MM.1S (cell line): ENCODE data around the gene PYCARD.

Experiments
- DNase-seq: peaks from one replicate; pipeline ENCODE4 v3.0.0-alpha.2; 2015
- H2AFZ ChIP-seq: fragments of 300-600 bp; sonication (generic); 2 replicates; pipeline ENCODE4 v1.6.0; 2016; ENCODE audit warnings: antibody characterized with exemption, low read length
- H3F3A ChIP-seq: fragments of 300-600 bp; sonication (generic); 2 replicates; pipeline ENCODE4 v1.6.1; 2016; ENCODE audit warnings: mild to moderate bottlenecking, antibody characterized with exemption, low read length, moderate library complexity, mixed read lengths; ENCODE audit not compliant: insufficient read depth
- H3K27ac ChIP-seq: fragments of 300-600 bp; sonication (generic); 2 replicates; pipeline ENCODE4 v1.5.1; 2016; ENCODE audit warnings: mild to moderate bottlenecking, low read length
- H3K27me3 ChIP-seq: fragments of 300-600 bp; sonication (generic); replicated peaks from 2 replicates; pipeline ENCODE4 v1.6.0; 2016; ENCODE audit warnings: low read length; ENCODE audit not compliant: insufficient read depth
- H3K36me3 ChIP-seq: fragments of 300-600 bp; sonication (generic); replicated peaks from 2 replicates; pipeline ENCODE4 v1.6.1; 2016; ENCODE audit warnings: mild to moderate bottlenecking, low read length, mixed read lengths; ENCODE audit not compliant: insufficient read depth
- H3K4me1 ChIP-seq: fragments of 300-600 bp; sonication (generic); 2 replicates; pipeline ENCODE4 v1.6.1; 2016; ENCODE audit warnings: low read length, mixed read lengths
- H3K4me2 ChIP-seq: fragments of 300-600 bp; sonication (generic); 2 replicates; pipeline ENCODE4 v1.6.0; 2016; ENCODE audit warnings: low read depth, low read length
- H3K4me3 ChIP-seq: fragments of 300-600 bp; sonication (generic); 2 replicates; pipeline ENCODE4 v1.5.1; 2016; ENCODE audit warnings: low read length, mixed read lengths
- H3K79me2 ChIP-seq: fragments of 300-600 bp; sonication (generic); 2 replicates; pipeline ENCODE4 v1.6.1; 2016; ENCODE audit warnings: mixed run types, low read length, mixed read lengths
- H3K9ac ChIP-seq: fragments of 300-600 bp; sonication (generic); 2 replicates; pipeline ENCODE4 v1.6.1; 2016; ENCODE audit warnings: low read length, mixed read lengths
- H3K9me2 ChIP-seq: fragments of 300-600 bp; sonication (generic); replicated peaks from 2 replicates; pipeline ENCODE4 v1.6.1; 2016; ENCODE audit warnings: mild to moderate bottlenecking, low read length, mixed read lengths; ENCODE audit not compliant: insufficient read depth
- H3K9me3 ChIP-seq: fragments of 300-600 bp; sonication (generic); replicated peaks from 2 replicates; pipeline ENCODE4 v1.6.1; 2016; ENCODE audit warnings: mild to moderate bottlenecking, low read length, mixed read lengths; ENCODE audit not compliant: insufficient read depth
- H4K20me1 ChIP-seq: fragments of 300-600 bp; sonication (generic); 2 replicates; pipeline ENCODE4 v1.6.1; 2016; ENCODE audit warnings: mild to moderate bottlenecking, low read length, moderate library complexity, mixed read lengths; ENCODE audit not compliant: insufficient read depth
- EZH2 ChIP-seq: fragments of 300-600 bp; sonication (generic); optimal IDR thresholded peaks from 2 replicates; pipeline ENCODE3; 2017; ENCODE audit warnings: low read depth, mild to moderate bottlenecking, antibody characterized with exemption, low read length, mixed read lengths
- EZH2phosphoT487 ChIP-seq: fragments of 300-600 bp; sonication (generic); IDR thresholded peaks from 2 replicates; pipeline ENCODE4 v1.6.1; 2018; ENCODE audit warnings: antibody characterized with exemption, low read length
- TF ChIP-seq, protein P1 (sequence below): fragments of 300-600 bp; sonication (generic); IDR thresholded peaks from 2 replicates; pipeline ENCODE4 v1.5.1; 2016; ENCODE audit warnings: antibody characterized with exemption, low read length, mixed read lengths

Gene PYCARD

DNA sequence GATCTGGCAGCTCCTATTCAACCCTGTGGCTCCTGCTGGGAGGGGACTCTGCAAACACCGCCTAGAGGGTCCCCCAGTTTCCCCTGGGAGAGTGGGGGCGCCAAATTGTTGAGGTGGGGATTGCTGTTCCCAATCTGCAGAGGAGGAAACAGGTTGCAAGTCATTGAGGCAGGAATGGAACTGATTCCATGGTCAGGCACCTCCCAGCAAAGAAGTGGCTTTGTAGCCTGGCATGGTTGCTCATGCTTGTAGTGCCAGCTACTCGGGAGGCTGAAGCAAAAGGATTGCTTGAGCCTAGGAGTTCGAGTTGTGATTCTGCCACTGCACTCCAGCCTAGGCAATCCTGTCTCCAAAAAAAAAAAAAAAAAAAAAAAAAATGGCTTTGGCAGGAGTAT is 14.6 kb upstream of the PYCARD start:
- H3K4me3 ChIP-seq: no peak overlapping the region
- H3K9me2 ChIP-seq: no peaks in the 10 kb centered on the region
- DNase-seq: no peak
- peaks cover 30% of the 10 kb centered on the region for H3K27me3 ChIP-seq
- no peak overlapping the region for H3K9ac ChIP-seq
- no peak overlapping the region for H3K27ac ChIP-seq
- H3K36me3 ChIP-seq: no peaks in the 10 kb centered on the region
- H4K20me1 ChIP-seq: no peaks in the 10 kb centered on the region
- TF ChIP-seq, protein P1, sequence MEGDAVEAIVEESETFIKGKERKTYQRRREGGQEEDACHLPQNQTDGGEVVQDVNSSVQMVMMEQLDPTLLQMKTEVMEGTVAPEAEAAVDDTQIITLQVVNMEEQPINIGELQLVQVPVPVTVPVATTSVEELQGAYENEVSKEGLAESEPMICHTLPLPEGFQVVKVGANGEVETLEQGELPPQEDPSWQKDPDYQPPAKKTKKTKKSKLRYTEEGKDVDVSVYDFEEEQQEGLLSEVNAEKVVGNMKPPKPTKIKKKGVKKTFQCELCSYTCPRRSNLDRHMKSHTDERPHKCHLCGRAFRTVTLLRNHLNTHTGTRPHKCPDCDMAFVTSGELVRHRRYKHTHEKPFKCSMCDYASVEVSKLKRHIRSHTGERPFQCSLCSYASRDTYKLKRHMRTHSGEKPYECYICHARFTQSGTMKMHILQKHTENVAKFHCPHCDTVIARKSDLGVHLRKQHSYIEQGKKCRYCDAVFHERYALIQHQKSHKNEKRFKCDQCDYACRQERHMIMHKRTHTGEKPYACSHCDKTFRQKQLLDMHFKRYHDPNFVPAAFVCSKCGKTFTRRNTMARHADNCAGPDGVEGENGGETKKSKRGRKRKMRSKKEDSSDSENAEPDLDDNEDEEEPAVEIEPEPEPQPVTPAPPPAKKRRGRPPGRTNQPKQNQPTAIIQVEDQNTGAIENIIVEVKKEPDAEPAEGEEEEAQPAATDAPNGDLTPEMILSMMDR: no peak
- no peak for TF ChIP-seq EZH2phosphoT487
- no peak for TF ChIP-seq EZH2
- no peaks in the 10 kb centered on the region for H3F3A ChIP-seq
- peaks cover 10% of the 10 kb centered on the region for H3K4me1 ChIP-seq
- no peak overlapping the region for H3K4me2 ChIP-seq
- no peaks in the 10 kb centered on the region for H3K79me2 ChIP-seq
- no peak overlapping the region for H2AFZ ChIP-seq
- no peaks in the 10 kb centered on the region for H3K9me3 ChIP-seq

DNA sequence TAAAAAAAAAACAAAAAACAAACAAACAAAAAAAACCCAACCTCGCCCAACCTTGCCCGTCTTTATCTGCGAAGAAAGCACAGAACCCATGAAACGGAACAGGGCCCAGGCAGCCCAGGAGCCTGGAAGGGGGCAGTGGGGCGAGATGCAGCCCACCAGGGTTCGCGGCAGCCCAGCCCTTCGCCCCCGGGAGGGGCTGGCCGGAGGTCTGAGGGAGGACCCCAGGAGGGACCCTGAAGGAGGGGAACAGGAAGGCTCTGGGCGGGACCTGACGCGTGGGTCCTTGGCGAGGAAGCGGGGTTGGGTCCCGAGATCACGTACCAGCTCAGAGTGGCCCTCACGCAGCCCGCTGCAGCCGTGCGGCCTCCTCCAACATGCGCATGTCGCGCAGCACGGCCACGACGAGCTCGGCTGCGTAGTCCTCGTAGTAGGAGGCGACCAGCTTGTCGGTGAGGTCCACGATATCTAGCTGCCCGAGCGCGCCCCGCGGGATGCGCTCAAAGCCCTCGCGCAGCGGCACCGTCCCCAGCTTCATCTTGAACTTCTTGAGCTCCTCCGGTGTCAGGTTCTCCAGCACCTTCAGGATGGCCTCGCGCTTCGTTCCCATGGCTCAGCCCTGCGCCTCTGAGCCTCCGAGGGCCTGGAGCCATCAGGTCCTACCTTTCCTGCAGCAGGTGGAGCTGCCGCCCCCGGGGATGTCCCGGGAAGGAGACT is 14.0 kb upstream of the PYCARD start, which contains the start of gene PYDC1:
TSS of gene PYDC1 (minus strand) at position 714 of the 714 bp plus-strand sequence. CDS start at position 607, 107 bp downstream.
- Histone ChIP-seq H3K9ac (no peak within 1 kb of the TSS), H4K20me1 (no peaks in the 10 kb centered on the region), H2AFZ (no peak within 1 kb of the TSS), H3K9me2 (no peaks in the 10 kb centered on the region), H3K4me3 (no peak within 1 kb of the TSS), H3K27me3 (peaks cover 30% of the 10 kb centered on the region), H3K9me3 (no peaks in the 10 kb centered on the region), H3K4me1 (peaks cover 15% of the 10 kb centered on the region), H3K4me2 (no peak within 1 kb of the TSS), H3K27ac (no peak within 1 kb of the TSS), H3F3A (no peaks in the 10 kb centered on the region), H3K79me2 (no peaks in the 10 kb centered on the region), H3K36me3 (no peaks in the 10 kb centered on the region)
- TF ChIP-seq, protein P1: no peak
- no peak for DNase-seq

DNA sequence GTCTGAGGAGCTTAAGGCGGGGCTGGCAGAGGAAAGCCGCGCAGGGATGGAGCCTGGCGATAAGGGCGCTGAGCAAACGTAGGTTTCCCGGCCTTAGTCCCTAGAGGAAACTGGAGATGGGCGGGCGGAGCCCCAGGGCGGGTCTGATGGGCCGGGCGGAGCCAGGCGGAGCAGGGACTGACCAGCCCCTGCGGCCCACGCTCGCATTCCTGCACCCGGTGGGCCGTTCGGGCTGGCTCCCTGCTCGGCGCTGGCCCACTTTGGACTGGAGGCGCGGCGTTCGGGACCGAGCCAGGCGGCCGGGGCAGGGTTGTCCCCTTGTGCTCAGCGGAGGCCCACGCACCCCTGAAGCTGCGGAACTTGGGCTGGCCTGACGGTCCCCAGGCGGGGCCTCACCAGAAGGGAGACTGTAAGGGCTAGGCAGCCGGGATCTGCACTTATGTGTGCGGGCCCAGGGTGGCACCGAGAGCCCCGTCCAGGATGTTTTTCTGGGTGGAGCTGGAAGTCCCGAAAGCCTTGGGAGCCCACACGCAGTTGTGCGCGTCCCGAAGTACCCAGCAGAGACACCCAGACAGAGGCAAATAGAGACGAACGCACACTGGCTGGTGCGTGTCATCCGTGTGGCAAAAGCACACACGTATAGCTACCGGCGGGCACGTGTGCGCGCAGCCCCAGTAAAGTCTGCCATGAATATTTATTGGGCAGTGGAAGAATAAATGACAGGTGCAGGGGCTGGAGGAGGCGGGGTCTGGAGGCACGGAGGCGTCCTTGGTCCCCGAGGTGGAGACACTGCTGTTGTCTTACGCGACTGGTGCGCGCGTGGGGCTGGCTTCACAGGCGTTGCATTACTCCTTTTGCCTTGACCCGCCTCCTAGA is 13.0 kb upstream of the PYCARD start:
- Histone ChIP-seq H3K36me3 (no peaks in the 10 kb centered on the region), H3K9me3 (no peaks in the 10 kb centered on the region), H3K9ac (no peak overlapping the region), H3K79me2 (no peaks in the 10 kb centered on the region), H3K4me2 (no peak overlapping the region; the same call in 1 of the 2 replicates), H4K20me1 (no peaks in the 10 kb centered on the region), H3K4me1 (peaks cover 15% of the 10 kb centered on the region), H3K27ac (no peak overlapping the region), H3K27me3 (peaks cover 22% of the 10 kb centered on the region), H3F3A (no peaks in the 10 kb centered on the region), H3K4me3 (no peak overlapping the region), H2AFZ (no peak overlapping the region), H3K9me2 (no peaks in the 10 kb centered on the region)
- DNase-seq: no peak
- no peak for TF ChIP-seq EZH2phosphoT487
- TF ChIP-seq EZH2: no peak
- TF ChIP-seq, protein P1: no peak
